ENCODE results near the gene OBI1. TPM values are rescaled to one million over a fixed set of nuclear protein-coding genes. Genes with fewer than 3 reads are reported as not detected.

The OBI1 gene
- total RNA-seq, 2 donors from 2014 or later = 16.7 to 28.6 TPM

DNA sequence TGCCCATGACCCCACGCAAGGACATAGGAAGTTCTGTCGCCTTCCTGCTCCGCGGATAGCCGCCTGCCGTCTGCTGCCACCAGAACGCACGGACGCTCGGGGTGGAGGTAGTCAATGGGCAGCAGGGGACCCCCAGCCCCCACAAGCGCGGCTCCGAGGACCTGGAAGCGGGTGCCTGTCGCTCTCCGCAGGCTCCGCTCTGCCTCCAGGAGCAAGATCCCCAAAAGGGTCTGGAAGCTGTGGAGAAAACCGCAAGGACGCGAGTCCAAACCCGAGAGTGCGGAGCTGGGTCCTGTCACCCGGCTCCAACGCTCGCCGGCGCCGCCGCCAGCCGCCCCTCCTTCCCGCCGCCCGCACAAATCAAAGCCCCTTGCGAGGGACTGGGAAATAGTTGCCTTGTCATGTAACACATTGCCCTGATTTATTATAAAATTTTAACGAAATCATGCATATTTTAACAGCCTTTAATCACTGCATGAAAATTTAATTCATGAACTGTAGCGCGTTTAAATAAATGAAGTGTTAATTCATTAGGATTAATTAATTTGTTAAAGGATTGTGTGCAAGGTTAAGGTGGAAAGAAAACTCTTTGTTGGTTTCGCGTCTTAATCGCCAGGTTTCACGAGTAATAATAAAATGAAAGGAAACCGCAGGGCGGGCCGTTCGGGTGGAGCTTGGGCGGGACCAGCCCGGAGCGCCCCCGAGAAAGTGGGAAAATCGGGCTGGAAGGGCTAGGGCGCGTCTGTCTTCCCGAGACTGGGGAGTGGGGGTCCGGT lies 50.1 kb downstream of the OBI1 start:
- TF ChIP-seq, protein P1, sequence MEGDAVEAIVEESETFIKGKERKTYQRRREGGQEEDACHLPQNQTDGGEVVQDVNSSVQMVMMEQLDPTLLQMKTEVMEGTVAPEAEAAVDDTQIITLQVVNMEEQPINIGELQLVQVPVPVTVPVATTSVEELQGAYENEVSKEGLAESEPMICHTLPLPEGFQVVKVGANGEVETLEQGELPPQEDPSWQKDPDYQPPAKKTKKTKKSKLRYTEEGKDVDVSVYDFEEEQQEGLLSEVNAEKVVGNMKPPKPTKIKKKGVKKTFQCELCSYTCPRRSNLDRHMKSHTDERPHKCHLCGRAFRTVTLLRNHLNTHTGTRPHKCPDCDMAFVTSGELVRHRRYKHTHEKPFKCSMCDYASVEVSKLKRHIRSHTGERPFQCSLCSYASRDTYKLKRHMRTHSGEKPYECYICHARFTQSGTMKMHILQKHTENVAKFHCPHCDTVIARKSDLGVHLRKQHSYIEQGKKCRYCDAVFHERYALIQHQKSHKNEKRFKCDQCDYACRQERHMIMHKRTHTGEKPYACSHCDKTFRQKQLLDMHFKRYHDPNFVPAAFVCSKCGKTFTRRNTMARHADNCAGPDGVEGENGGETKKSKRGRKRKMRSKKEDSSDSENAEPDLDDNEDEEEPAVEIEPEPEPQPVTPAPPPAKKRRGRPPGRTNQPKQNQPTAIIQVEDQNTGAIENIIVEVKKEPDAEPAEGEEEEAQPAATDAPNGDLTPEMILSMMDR (conservative IDR thresholded peaks at IDR 0.05) = no peak
- DNase-seq = peak; percentile 67
- H3K9me3 ChIP-seq (ENCODE audit: control insufficient read depth, low read length) = no peaks in the 10 kb centered on the region
- H3K9ac ChIP-seq (ENCODE audit: extremely low read depth, low read length, poor library complexity, severe bottlenecking) = no peak overlapping the region
- Mint-ChIP-seq H3K9me3 (no peaks in the 10 kb centered on the region), H3K36me3 (ENCODE audit: low read depth) (peaks cover 3% of the 10 kb centered on the region), H3K4me3 (peak overlapping the region; percentile 56), H3K27ac (no peak overlapping the region), H3K4me1 (peaks cover 19% of the 10 kb centered on the region), H3K27me3 (ENCODE audit: insufficient read depth) (peaks cover 96% of the 10 kb centered on the region)
- H3K27ac ChIP-seq (ENCODE audit: low read depth, low read length) = no peak overlapping the region
- no peaks in the 10 kb centered on the region for H3K36me3 ChIP-seq (ENCODE audit: control insufficient read depth, insufficient read depth, low read length)
- WGBS, 2 experiments (ENCODE audit: insufficient coverage in 1 of 2, insufficient read length in 1 of 2) = 1% methylated on average over 34 to 54 of the region's 54 CpGs
- H3K4me3 ChIP-seq (ENCODE audit: low read length) = peak overlapping the region; percentile 78
- peaks cover 7% of the 10 kb centered on the region for H3K4me1 ChIP-seq (ENCODE audit: control insufficient read depth, insufficient read depth, low read length)
- peaks cover 92% of the 10 kb centered on the region for H3K27me3 ChIP-seq (ENCODE audit: control insufficient read depth, insufficient read depth, low read length, poor library complexity, severe bottlenecking)

DNA sequence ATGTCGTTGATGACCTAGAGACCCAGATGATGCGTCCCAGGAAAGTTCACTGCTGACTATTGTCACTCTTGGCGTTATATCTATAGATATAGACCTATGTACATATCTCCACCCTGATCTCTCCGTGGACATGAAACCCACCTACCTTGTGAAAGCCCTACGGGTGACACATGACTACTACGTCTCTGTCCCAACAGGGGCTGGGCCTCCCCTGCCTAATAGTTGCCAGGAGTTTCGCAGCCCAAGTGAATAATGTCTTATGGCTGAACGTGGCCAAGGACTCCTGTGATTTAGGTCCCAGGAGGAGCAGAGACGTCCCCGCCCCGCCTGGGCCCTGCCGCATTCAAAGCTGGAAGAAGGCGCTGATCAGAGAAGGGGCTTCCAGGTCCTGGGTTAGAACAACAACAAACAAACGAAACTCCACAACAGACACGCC lies 50.7 kb downstream of the OBI1 start:
- H3K4me1 ChIP-seq (ENCODE audit: control insufficient read depth, insufficient read depth, low read length) = peaks cover 7% of the 10 kb centered on the region
- DNase-seq = peak; percentile 61
- no peaks in the 10 kb centered on the region for H3K9me3 Mint-ChIP-seq
- H3K27me3 Mint-ChIP-seq (ENCODE audit: insufficient read depth) = peaks cover 98% of the 10 kb centered on the region
- peaks cover 99% of the 10 kb centered on the region for H3K27me3 ChIP-seq (ENCODE audit: control insufficient read depth, insufficient read depth, low read length, poor library complexity, severe bottlenecking)
- no peak overlapping the region for H3K9ac ChIP-seq (ENCODE audit: extremely low read depth, low read length, poor library complexity, severe bottlenecking)
- H3K36me3 Mint-ChIP-seq (ENCODE audit: low read depth) = peaks cover 3% of the 10 kb centered on the region
- no peaks in the 10 kb centered on the region for H3K36me3 ChIP-seq (ENCODE audit: control insufficient read depth, insufficient read depth, low read length)
- no peak overlapping the region for H3K27ac Mint-ChIP-seq
- WGBS, 2 experiments (ENCODE audit: insufficient coverage in 1 of 2, insufficient read length in 1 of 2) = 5 to 9% methylated on average over 9 to 15 of the region's 15 CpGs
- H3K4me3 ChIP-seq (ENCODE audit: low read length) = peak overlapping the region; percentile 78
- TF ChIP-seq, protein P1 (conservative IDR thresholded peaks at IDR 0.05) = no peak
- H3K9me3 ChIP-seq (ENCODE audit: control insufficient read depth, low read length) = no peaks in the 10 kb centered on the region
- no peak overlapping the region for H3K27ac ChIP-seq (ENCODE audit: low read depth, low read length)
- peaks cover 19% of the 10 kb centered on the region for H3K4me1 Mint-ChIP-seq
- H3K4me3 Mint-ChIP-seq = peak overlapping the region; percentile 56

DNA sequence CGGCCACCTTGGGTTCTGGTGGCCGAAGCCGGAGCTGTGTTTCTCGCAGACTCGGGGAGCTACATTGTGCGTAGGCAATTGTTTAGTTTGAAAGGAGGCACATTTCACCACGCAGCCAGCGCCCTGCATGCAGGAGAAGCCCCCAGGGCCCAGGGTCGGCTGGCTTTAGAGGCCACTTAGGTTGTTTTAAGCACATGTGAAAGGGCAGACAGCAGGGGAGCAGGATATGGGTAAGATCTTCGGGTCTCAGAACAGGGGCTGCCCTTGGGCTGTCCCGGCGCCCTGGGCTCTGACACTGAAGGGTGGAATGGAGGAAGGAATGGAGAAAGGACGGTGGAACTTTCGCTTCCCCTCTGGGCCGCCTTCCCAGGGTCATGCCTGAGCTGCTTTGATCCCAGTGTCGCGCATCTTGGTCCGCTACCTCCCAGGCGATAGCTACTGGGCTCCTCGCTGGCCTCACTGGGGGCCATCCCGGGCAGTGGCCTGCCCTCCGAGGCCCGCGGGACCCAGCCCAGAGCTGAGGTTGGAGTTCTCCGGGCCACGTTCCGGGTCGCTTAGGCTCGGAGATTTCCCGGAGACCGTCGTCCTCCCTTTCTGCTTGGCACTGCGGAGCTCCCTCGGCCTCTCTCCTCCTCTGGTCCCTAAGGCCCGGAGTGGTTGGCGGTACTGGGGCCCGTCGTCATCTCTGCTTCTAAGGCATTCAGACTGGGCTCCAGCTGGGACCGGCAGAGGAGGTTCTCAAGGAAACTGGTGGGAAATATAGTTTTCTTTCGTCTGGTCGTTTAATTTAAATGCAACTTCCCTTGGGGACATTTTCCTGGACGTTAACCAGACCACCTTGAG lies 51.3 kb downstream of the OBI1 start:
- WGBS, 2 experiments (ENCODE audit: insufficient coverage in 1 of 2, insufficient read length in 1 of 2) = 3 to 7% methylated on average over 18 to 42 of the region's 42 CpGs
- H3K4me3 ChIP-seq (ENCODE audit: low read length) = no peak overlapping the region
- no peaks in the 10 kb centered on the region for H3K36me3 ChIP-seq (ENCODE audit: control insufficient read depth, insufficient read depth, low read length)
- no peak overlapping the region for H3K9ac ChIP-seq (ENCODE audit: extremely low read depth, low read length, poor library complexity, severe bottlenecking)
- TF ChIP-seq, protein P1 (conservative IDR thresholded peaks at IDR 0.05) = no peak
- Mint-ChIP-seq H3K4me1 (peaks cover 19% of the 10 kb centered on the region), H3K36me3 (ENCODE audit: low read depth) (peaks cover 3% of the 10 kb centered on the region), H3K27ac (no peak overlapping the region), H3K27me3 (ENCODE audit: insufficient read depth) (peaks cover 99% of the 10 kb centered on the region), H3K4me3 (peak overlapping the region; percentile 56), H3K9me3 (no peaks in the 10 kb centered on the region)
- H3K27me3 ChIP-seq (ENCODE audit: control insufficient read depth, insufficient read depth, low read length, poor library complexity, severe bottlenecking) = peaks cover 100% of the 10 kb centered on the region
- no peak overlapping the region for H3K27ac ChIP-seq (ENCODE audit: low read depth, low read length)
- peak; percentile 87 for DNase-seq
- H3K4me1 ChIP-seq (ENCODE audit: control insufficient read depth, insufficient read depth, low read length) = peaks cover 7% of the 10 kb centered on the region
- no peaks in the 10 kb centered on the region for H3K9me3 ChIP-seq (ENCODE audit: control insufficient read depth, low read length)

Measured in endodermal cell (in vitro differentiated cells).